ENCODE results near the gene PABPN1L. TPM values are rescaled to one million over a fixed set of nuclear protein-coding genes. Genes with fewer than 3 reads are reported as not detected.
A peak's percentile ranks its signal among the peaks of the same experiment; 100 is the strongest.

Gene PABPN1L
- total and polyA plus RNA-seq, 2 of the 4 experiments (the other 2 are of a cell fraction), result not detected

DNA sequence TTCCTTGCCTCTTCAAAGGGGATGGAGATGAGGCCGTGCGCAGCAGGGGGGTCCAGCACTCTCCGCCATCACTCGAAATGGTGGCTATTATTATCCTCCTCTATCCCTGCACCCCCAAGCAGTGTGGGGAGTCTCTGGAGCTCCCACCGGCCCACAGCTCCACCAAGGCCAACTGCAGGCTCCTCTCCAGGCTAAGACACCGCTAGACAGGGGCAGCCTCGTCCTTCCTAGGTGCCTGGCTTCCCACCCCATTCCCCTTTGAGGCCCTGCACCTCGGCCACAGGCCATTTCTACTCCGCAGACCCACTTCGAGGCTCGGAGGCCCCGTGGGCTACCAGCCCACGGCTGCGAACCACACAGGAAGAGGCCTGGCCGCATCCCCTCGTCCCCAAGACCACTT, 39.6 kb upstream of the PABPN1L start:
- no peak overlapping the region for H4K8ac ChIP-seq (ENCODE audit: low read depth in 2 of 2, low read length in 2 of 2)
- H3K9me3 ChIP-seq (ENCODE audit: control insufficient read depth, insufficient read depth, low read length), result no peaks in the 10 kb centered on the region
- intact Hi-C loops (cut with micrococcal nuclease) (no loop called here), in situ Hi-C loops (cut with MboI; ENCODE audit: low sequenced_read_pairs) (no loop called here), dilution Hi-C loops (cut with HindIII; ENCODE audit: low sequenced_read_pairs, unreplicated experiment) (no loop called here)
- H3K18ac ChIP-seq (ENCODE audit: low read depth, low read length), result no peak overlapping the region
- ChIA-PET POLR2A (ENCODE audit: unreplicated experiment) (no interaction called here), CTCF (no interaction called here)
- ATAC-seq (ENCODE audit: low read depth) (no peak), DNase-seq (no peak)
- no peak for TF ChIP-seq MXI1 (IDR thresholded peaks at IDR 0.05; ENCODE audit: borderline replicate concordance, low read depth, low read length)
- no peak for TF ChIP-seq CEBPB (IDR thresholded peaks at IDR 0.05; ENCODE audit: low read depth, low read length)
- TF ChIP-seq, protein P1, sequence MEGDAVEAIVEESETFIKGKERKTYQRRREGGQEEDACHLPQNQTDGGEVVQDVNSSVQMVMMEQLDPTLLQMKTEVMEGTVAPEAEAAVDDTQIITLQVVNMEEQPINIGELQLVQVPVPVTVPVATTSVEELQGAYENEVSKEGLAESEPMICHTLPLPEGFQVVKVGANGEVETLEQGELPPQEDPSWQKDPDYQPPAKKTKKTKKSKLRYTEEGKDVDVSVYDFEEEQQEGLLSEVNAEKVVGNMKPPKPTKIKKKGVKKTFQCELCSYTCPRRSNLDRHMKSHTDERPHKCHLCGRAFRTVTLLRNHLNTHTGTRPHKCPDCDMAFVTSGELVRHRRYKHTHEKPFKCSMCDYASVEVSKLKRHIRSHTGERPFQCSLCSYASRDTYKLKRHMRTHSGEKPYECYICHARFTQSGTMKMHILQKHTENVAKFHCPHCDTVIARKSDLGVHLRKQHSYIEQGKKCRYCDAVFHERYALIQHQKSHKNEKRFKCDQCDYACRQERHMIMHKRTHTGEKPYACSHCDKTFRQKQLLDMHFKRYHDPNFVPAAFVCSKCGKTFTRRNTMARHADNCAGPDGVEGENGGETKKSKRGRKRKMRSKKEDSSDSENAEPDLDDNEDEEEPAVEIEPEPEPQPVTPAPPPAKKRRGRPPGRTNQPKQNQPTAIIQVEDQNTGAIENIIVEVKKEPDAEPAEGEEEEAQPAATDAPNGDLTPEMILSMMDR (conservative IDR thresholded peaks at IDR 0.05; ENCODE audit: low read depth, low read length), result no peak
- no peak for TF ChIP-seq NFE2L2 (IDR thresholded peaks at IDR 0.05; ENCODE audit: low read depth, low read length)
- TF ChIP-seq BHLHE40 (IDR thresholded peaks at IDR 0.05; ENCODE audit: low read depth, low read length), result no peak
- TF ChIP-seq, protein P2, sequence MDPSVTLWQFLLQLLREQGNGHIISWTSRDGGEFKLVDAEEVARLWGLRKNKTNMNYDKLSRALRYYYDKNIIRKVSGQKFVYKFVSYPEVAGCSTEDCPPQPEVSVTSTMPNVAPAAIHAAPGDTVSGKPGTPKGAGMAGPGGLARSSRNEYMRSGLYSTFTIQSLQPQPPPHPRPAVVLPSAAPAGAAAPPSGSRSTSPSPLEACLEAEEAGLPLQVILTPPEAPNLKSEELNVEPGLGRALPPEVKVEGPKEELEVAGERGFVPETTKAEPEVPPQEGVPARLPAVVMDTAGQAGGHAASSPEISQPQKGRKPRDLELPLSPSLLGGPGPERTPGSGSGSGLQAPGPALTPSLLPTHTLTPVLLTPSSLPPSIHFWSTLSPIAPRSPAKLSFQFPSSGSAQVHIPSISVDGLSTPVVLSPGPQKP (IDR thresholded peaks at IDR 0.05; ENCODE audit: borderline replicate concordance, low read depth, low read length), result no peak
- no peak for TF ChIP-seq RFX5 (IDR thresholded peaks at IDR 0.05; ENCODE audit: low read depth, low read length)
- TF ChIP-seq RCOR1 (IDR thresholded peaks at IDR 0.05; ENCODE audit: insufficient replicate concordance, low read length), result no peak
- TF ChIP-seq CHD1 (IDR thresholded peaks at IDR 0.05; ENCODE audit: low read depth, low read length), result no peak
- TF ChIP-seq MAFK (IDR thresholded peaks at IDR 0.05; ENCODE audit: low read depth, low read length), result no peak
- TF ChIP-seq MAZ (IDR thresholded peaks at IDR 0.05; ENCODE audit: borderline replicate concordance, low read depth, low read length), result no peak
- no peak for TF ChIP-seq POLR2A (IDR thresholded peaks at IDR 0.05; ENCODE audit: low read depth, low read length)
- no peak for TF ChIP-seq FOS (IDR thresholded peaks at IDR 0.05; ENCODE audit: low read depth, low read length)
- no peak overlapping the region for H3K4me2 ChIP-seq (ENCODE audit: low read depth, low read length)
- no peaks in the 10 kb centered on the region; the same call in 1 of the 2 replicates for H4K20me1 ChIP-seq (ENCODE audit: insufficient read depth, low read length)
- H3K79me1 ChIP-seq (ENCODE audit: low read depth in 1 of 2, low read length in 2 of 2), result no peaks in the 10 kb centered on the region
- H2AK5ac ChIP-seq (ENCODE audit: low read depth, low read length), result no peak overlapping the region
- peaks cover 14% of the 10 kb centered on the region; the same call in 1 of the 2 replicates for H3K27me3 ChIP-seq (ENCODE audit: control insufficient read depth, insufficient read depth, low read length)
- no peak overlapping the region for H3K4me3 ChIP-seq (ENCODE audit: insufficient read depth, low read depth, low read length)
- H3K56ac ChIP-seq (ENCODE audit: extremely low read depth, insufficient read depth, low read length), result no peak overlapping the region
- H3K14ac ChIP-seq (replicated peaks; ENCODE audit: low read depth, low read length), result no peak overlapping the region
- no peaks in the 10 kb centered on the region for H3K36me3 ChIP-seq (ENCODE audit: control insufficient read depth, insufficient read depth, low read length)
- no TSS peak for BruUV-seq (replicated peaks)
- H3K9me1 ChIP-seq (ENCODE audit: insufficient read depth, low read length), result no peaks in the 10 kb centered on the region
- no peak overlapping the region for H3K27ac ChIP-seq (ENCODE audit: insufficient read depth, low read length)
- no peak overlapping the region for H2BK20ac ChIP-seq (ENCODE audit: low read depth, low read length)
- no peak overlapping the region for H3K9ac ChIP-seq (ENCODE audit: low read depth, low read length)
- peak overlapping the region; percentile 28 for H2AK9ac ChIP-seq (replicated peaks; ENCODE audit: low read depth, low read length, poor library complexity)
- no peak overlapping the region for H3K23ac ChIP-seq (ENCODE audit: low read depth, low read length)
- H3K4ac ChIP-seq (ENCODE audit: low read depth, low read length), result no peak overlapping the region
- H4K91ac ChIP-seq (ENCODE audit: insufficient read depth, low read depth, low read length), result no peak overlapping the region
- no peak overlapping the region for H2BK120ac ChIP-seq (ENCODE audit: low read depth, low read length)
- no peak overlapping the region for H2BK15ac ChIP-seq (ENCODE audit: low read depth, low read length)
- H2AFZ ChIP-seq (replicated peaks; ENCODE audit: low read length, poor library complexity), result no peak overlapping the region
- no peak overlapping the region for H4K5ac ChIP-seq (ENCODE audit: low read depth, low read length)
- H2BK5ac ChIP-seq (ENCODE audit: low read depth, low read length, poor library complexity, severe bottlenecking), result no peak overlapping the region
- no peaks in the 10 kb centered on the region; the same call in 1 of the 2 replicates for H3K4me1 ChIP-seq (ENCODE audit: control insufficient read depth, insufficient read depth, low read length)
- 79% methylated on average over 9 of the region's 16 CpGs; no CpG with 5 or more reads in 1 of the 2 experiments for WGBS, 2 experiments (ENCODE audit: extremely low coverage in 2 of 2, insufficient read length in 1 of 2)

Data from IMR-90 (cell line).